Trophoblast cell (in vitro differentiated cells and primary cell): ENCODE data around the gene AFF2.

Experiments
- DNase-seq, 2 donors: peaks; one replicate each; pipeline ENCODE4 v3.0.0-alpha.2; 2016
- H2AFZ ChIP-seq: 2 replicates; pipeline ENCODE4 v1.6.1; 2013; ENCODE audit warnings: low read length, moderate library complexity, mild to moderate bottlenecking; ENCODE audit not compliant: insufficient read depth, poor library complexity
- H2AK5ac ChIP-seq: 2 replicates; pipeline ENCODE4 v1.6.1; 2013; ENCODE audit warnings: mild to moderate bottlenecking, low read length
- H2BK120ac ChIP-seq: 2 replicates; pipeline ENCODE4 v1.6.1; 2013; ENCODE audit warnings: low read length, mild to moderate bottlenecking, moderate library complexity; ENCODE audit not compliant: insufficient read depth, poor library complexity
- H2BK12ac ChIP-seq: 2 replicates; pipeline ENCODE4 v1.6.1; 2013; ENCODE audit warnings: mild to moderate bottlenecking, low read length, moderate library complexity
- H2BK5ac ChIP-seq: 2 replicates; pipeline ENCODE4 v1.6.1; 2013; ENCODE audit warnings: low read length, low read depth, moderate library complexity, mild to moderate bottlenecking; ENCODE audit not compliant: poor library complexity
- H3K14ac ChIP-seq: 2 replicates; pipeline ENCODE4 v1.6.1; 2013; ENCODE audit warnings: mild to moderate bottlenecking, low read length
- H3K18ac ChIP-seq: 2 replicates; pipeline ENCODE4 v1.6.1; 2013; ENCODE audit warnings: mild to moderate bottlenecking, low read length
- H3K23ac ChIP-seq: 2 replicates; pipeline ENCODE4 v1.6.1; 2013; ENCODE audit warnings: low read length
- H3K27ac ChIP-seq: 2 replicates; pipeline ENCODE4 v1.5.1; 2013; ENCODE audit warnings: low read depth, mild to moderate bottlenecking, inconsistent platforms, low read length, moderate library complexity
- H3K27me3 ChIP-seq: 2 replicates; pipeline ENCODE4 v1.6.1; 2013; ENCODE audit warnings: inconsistent platforms, mild to moderate bottlenecking, low read length, moderate library complexity; ENCODE audit not compliant: insufficient read depth
- H3K36me3 ChIP-seq, 2 experiments: 1 replicate in 1 of 2; 2 replicates in 1 of 2; pipeline ENCODE4 v1.6.1; 2013; ENCODE audit warnings: low read length in 2 of 2, mild to moderate bottlenecking in 2 of 2, moderate library complexity in 1 of 2; ENCODE audit not compliant: insufficient read depth in 2 of 2, control insufficient read depth in 1 of 2
- H3K4ac ChIP-seq: 2 replicates; pipeline ENCODE4 v1.6.1; 2013; ENCODE audit warnings: low read depth, mild to moderate bottlenecking, low read length, moderate library complexity
- H3K4me1 ChIP-seq, 2 experiments: 1 replicate in 1 of 2; 2 replicates in 1 of 2; pipeline ENCODE4 v1.6.1; 2013; ENCODE audit warnings: low read length in 2 of 2, mild to moderate bottlenecking in 2 of 2, moderate library complexity in 1 of 2; ENCODE audit not compliant: insufficient read depth in 2 of 2, control insufficient read depth in 1 of 2
- H3K4me2 ChIP-seq: 2 replicates; pipeline ENCODE4 v1.6.1; 2013; ENCODE audit warnings: inconsistent platforms, mild to moderate bottlenecking, low read length, moderate library complexity
- H3K4me3 ChIP-seq: 2 replicates; pipeline ENCODE4 v1.5.1; 2013; ENCODE audit warnings: mild to moderate bottlenecking, low read depth, low read length, inconsistent platforms
- H3K79me1 ChIP-seq: one replicate; pipeline ENCODE4 v1.6.1; 2013; ENCODE audit warnings: low read length
- H3K79me2 ChIP-seq: 2 replicates; pipeline ENCODE4 v1.6.1; 2013; ENCODE audit warnings: low read length, mild to moderate bottlenecking; ENCODE audit not compliant: control insufficient read depth, insufficient read depth, poor library complexity
- H3K9ac ChIP-seq: 2 replicates; pipeline ENCODE4 v1.6.1; 2013; ENCODE audit warnings: mild to moderate bottlenecking, low read length
- H3K9me3 ChIP-seq: 2 replicates; pipeline ENCODE4 v1.6.1; 2013; ENCODE audit warnings: low read depth, mild to moderate bottlenecking, control low read depth, inconsistent platforms, low read length; ENCODE audit not compliant: insufficient read depth
- H4K12ac ChIP-seq: 2 replicates; pipeline ENCODE4 v1.6.1; 2013; ENCODE audit warnings: low read depth, mild to moderate bottlenecking, low read length, moderate library complexity
- H4K8ac ChIP-seq: 2 replicates; pipeline ENCODE4 v1.6.1; 2013; ENCODE audit warnings: low read depth, mild to moderate bottlenecking, low read length, moderate library complexity
- H4K91ac ChIP-seq: one replicate; pipeline ENCODE4 v1.6.1; 2013; ENCODE audit warnings: low read depth, mild to moderate bottlenecking, low read length, moderate library complexity
- WGBS: extraction: QIAGEN DNeasy Blood & Tissue Kit; methylation state at CpG from one replicate; pipeline ENCODE4 v1.1.7; 2013; ENCODE audit warnings: missing lambda C conversion rate; ENCODE audit not compliant: insufficient read length, insufficient coverage; ENCODE audit errors: extremely low coverage; 5-methylcytosine and 5-hydroxymethylcytosine counted together

Gene AFF2

DNA sequence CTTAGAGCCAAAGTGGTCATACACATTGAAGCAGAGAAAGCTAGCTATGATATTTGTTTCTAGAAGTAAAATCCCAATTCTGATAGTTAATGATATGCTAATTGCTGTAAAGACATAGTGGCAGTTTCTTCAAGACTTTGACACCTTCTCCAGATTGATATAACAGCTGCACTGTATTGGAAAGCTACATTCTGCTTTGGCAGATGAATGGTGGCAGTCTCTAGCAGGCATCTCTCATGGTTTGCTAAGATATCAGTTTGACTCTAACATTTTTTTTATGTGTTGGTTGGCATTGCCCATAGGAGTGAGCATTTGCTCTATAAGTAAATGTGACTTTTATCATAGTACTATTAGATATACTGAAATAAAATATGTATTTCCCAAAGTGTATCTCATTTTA, 128.2 kb downstream of the AFF2 start:
- no peak overlapping the region for H2AK5ac ChIP-seq
- no peak overlapping the region for H2BK5ac ChIP-seq
- no peak overlapping the region for H4K8ac ChIP-seq
- H3K4ac ChIP-seq = no peak overlapping the region
- no peaks in the 10 kb centered on the region for H3K9me3 ChIP-seq
- H3K79me1 ChIP-seq = no peaks in the 10 kb centered on the region
- H3K79me2 ChIP-seq = no peaks in the 10 kb centered on the region
- no peak overlapping the region for H3K4me3 ChIP-seq
- no peak overlapping the region for H4K12ac ChIP-seq
- no peak overlapping the region for H3K9ac ChIP-seq
- H3K4me2 ChIP-seq = no peak overlapping the region
- no peak overlapping the region for H3K23ac ChIP-seq
- H3K36me3 ChIP-seq = no peaks in the 10 kb centered on the region
- H2BK120ac ChIP-seq = no peak overlapping the region
- no peak overlapping the region for H2BK12ac ChIP-seq
- no peaks in the 10 kb centered on the region for H3K4me1 ChIP-seq
- no peak overlapping the region for H4K91ac ChIP-seq
- no peak overlapping the region for H3K14ac ChIP-seq
- H3K18ac ChIP-seq = no peak overlapping the region
- DNase-seq = no peak
- no peak overlapping the region for H2AFZ ChIP-seq
- H3K27ac ChIP-seq = no peak overlapping the region
- H3K27me3 ChIP-seq = no peaks in the 10 kb centered on the region

DNA sequence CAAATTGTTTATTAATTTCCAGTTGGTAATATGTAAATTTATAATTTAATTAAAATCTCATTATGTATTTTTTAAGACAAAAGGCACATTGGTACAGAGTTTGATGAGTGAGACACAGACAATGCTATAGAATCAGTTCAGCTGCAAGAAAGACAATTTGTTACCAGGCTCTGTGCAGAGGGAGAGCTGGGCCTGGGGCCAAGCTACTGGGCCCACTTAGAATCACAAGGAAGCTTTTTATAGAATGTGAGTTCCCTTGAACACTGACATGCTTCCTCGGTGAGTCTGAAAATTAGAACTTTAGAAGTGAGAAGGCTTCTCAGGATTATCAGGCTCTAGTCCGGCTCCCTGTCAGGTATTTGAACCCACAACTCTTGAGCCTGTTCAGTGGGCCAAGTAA, 129.0 kb downstream of the AFF2 start:
- Histone ChIP-seq H3K23ac (no peak overlapping the region), H3K14ac (no peak overlapping the region), H3K4me2 (no peak overlapping the region), H2AFZ (no peak overlapping the region), H4K8ac (no peak overlapping the region), H4K91ac (no peak overlapping the region), H2BK12ac (no peak overlapping the region), H3K27ac (no peak overlapping the region), H3K18ac (no peak overlapping the region), H2AK5ac (no peak overlapping the region), H4K12ac (no peak overlapping the region), H3K36me3 (no peaks in the 10 kb centered on the region), H3K79me2 (no peaks in the 10 kb centered on the region), H3K79me1 (no peaks in the 10 kb centered on the region), H3K27me3 (no peaks in the 10 kb centered on the region), H2BK5ac (no peak overlapping the region), H3K4me3 (no peak overlapping the region), H3K9me3 (no peaks in the 10 kb centered on the region), H3K9ac (no peak overlapping the region), H3K4ac (no peak overlapping the region), H3K4me1 (no peaks in the 10 kb centered on the region), H2BK120ac (no peak overlapping the region)
- no CpG with 5 or more reads among the region's 2 CpGs for WGBS
- DNase-seq = no peak

DNA sequence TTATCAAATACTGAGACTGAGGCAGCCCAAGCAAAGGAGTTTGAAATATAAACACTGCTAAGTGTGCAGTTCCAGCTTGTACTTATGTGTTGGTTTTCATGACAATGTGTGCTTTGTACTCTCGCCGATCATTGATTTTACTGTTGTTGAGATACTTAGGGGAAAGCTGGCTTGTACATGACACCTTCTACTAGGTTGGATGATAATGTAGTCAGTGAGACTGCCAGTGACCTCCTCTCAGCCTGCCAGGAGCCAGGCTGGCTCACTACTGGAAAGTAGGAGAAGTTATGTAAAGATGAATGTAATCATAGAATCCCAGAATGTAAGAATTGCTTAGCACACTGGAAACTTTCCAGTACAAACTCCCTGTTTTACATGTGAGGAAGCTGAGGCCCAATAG, 132.0 kb downstream of the AFF2 start:
- no peak overlapping the region for H2AK5ac ChIP-seq
- H3K27me3 ChIP-seq = no peaks in the 10 kb centered on the region
- H4K8ac ChIP-seq = no peak overlapping the region
- H3K4ac ChIP-seq = no peak overlapping the region
- H3K36me3 ChIP-seq = no peaks in the 10 kb centered on the region
- H3K14ac ChIP-seq = no peak overlapping the region
- no peak overlapping the region for H3K4me3 ChIP-seq
- no peak overlapping the region for H4K12ac ChIP-seq
- no peak overlapping the region for H2AFZ ChIP-seq
- no peak for DNase-seq
- H3K18ac ChIP-seq = no peak overlapping the region
- H2BK12ac ChIP-seq = no peak overlapping the region
- no peak overlapping the region for H3K4me2 ChIP-seq
- no peaks in the 10 kb centered on the region for H3K79me1 ChIP-seq
- no peak overlapping the region for H3K27ac ChIP-seq
- no peaks in the 10 kb centered on the region for H3K79me2 ChIP-seq
- no peak overlapping the region for H4K91ac ChIP-seq
- WGBS = no CpG with 5 or more reads among the region's 2 CpGs
- no peaks in the 10 kb centered on the region for H3K4me1 ChIP-seq
- H2BK120ac ChIP-seq = no peak overlapping the region
- H3K9me3 ChIP-seq = no peaks in the 10 kb centered on the region
- H3K23ac ChIP-seq = no peak overlapping the region
- no peak overlapping the region for H3K9ac ChIP-seq
- no peak overlapping the region for H2BK5ac ChIP-seq

DNA sequence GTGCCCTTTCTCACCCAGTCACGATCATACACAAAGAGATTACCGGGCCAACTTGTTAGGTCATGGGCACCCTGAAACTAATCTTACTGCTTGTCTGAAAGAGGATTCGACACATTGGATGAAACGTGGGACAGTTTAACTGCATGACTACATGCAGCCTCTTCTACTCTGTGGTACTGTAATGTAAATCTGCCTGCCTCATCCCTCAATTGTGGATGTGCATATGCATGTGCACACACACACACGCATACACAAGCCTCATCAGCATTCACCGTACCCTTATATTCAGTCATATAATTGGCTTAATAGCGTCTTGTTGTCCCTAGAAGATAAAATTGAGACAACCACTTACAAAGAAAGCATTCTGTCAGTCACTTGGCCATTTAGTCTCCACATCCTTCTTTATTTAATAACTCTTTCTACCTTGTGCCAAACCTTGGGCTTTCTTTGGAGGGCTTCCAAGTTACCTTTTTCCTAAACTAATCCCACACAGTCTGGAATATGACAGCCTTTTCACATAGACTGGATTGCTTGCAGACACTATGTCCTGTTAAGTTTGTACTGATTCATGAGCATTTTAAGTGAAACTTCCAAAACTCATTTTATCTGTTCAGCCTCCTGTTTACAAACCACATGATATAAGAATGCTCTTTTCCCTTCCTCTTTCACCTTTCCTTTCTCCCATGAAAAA, 132.9 kb downstream of the AFF2 start:
- no peak overlapping the region for H3K4me3 ChIP-seq
- H3K27ac ChIP-seq = no peak overlapping the region
- no peaks in the 10 kb centered on the region for H3K27me3 ChIP-seq
- no peak overlapping the region for H3K4me2 ChIP-seq
- H4K12ac ChIP-seq = no peak overlapping the region
- no peaks in the 10 kb centered on the region for H3K4me1 ChIP-seq
- H3K23ac ChIP-seq = no peak overlapping the region
- H4K8ac ChIP-seq = no peak overlapping the region
- no peaks in the 10 kb centered on the region for H3K9me3 ChIP-seq
- no peak overlapping the region for H3K4ac ChIP-seq
- no peaks in the 10 kb centered on the region for H3K79me2 ChIP-seq
- no CpG with 5 or more reads among the region's 7 CpGs for WGBS
- no peak overlapping the region for H2AFZ ChIP-seq
- H3K18ac ChIP-seq = no peak overlapping the region
- no peaks in the 10 kb centered on the region for H3K36me3 ChIP-seq
- no peak overlapping the region for H2AK5ac ChIP-seq
- no peak overlapping the region for H2BK12ac ChIP-seq
- no peak overlapping the region for H2BK120ac ChIP-seq
- no peak overlapping the region for H2BK5ac ChIP-seq
- no peak overlapping the region for H3K14ac ChIP-seq
- no peak for DNase-seq
- H3K79me1 ChIP-seq = no peaks in the 10 kb centered on the region
- H3K9ac ChIP-seq = no peak overlapping the region
- H4K91ac ChIP-seq = no peak overlapping the region
